ENCODE measurements around the gene IL36B.

DNA sequence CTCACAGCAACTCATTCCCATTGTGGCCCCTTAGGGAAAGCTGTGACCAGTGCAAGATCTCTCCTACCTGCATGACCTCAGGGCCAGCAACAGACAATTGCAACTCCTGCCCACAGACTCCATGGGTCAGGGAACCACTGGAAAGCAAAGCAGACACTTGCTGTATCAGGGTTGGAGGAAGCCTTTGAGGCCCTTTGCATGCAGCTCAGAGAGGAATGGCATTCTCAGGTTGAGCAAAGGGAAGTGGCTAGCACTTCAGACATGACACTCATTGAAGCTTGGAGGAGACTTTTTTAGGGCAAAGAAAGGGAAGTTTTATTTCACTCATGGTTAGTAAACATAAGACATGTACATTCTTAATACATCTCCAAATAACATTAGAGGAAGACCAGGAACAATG, 37.2 kb upstream of the IL36B start:
- TF ChIP-seq, protein P1, sequence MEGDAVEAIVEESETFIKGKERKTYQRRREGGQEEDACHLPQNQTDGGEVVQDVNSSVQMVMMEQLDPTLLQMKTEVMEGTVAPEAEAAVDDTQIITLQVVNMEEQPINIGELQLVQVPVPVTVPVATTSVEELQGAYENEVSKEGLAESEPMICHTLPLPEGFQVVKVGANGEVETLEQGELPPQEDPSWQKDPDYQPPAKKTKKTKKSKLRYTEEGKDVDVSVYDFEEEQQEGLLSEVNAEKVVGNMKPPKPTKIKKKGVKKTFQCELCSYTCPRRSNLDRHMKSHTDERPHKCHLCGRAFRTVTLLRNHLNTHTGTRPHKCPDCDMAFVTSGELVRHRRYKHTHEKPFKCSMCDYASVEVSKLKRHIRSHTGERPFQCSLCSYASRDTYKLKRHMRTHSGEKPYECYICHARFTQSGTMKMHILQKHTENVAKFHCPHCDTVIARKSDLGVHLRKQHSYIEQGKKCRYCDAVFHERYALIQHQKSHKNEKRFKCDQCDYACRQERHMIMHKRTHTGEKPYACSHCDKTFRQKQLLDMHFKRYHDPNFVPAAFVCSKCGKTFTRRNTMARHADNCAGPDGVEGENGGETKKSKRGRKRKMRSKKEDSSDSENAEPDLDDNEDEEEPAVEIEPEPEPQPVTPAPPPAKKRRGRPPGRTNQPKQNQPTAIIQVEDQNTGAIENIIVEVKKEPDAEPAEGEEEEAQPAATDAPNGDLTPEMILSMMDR (optimal IDR thresholded peaks at IDR 0.05 in 1 of 3, IDR thresholded peaks at IDR 0.05 in 1 of 3, conservative IDR thresholded peaks at IDR 0.05 in 1 of 3; ENCODE audit: extremely low read depth in 1 of 3, insufficient read depth in 2 of 3, low read length in 3 of 3): no peak
- TF ChIP-seq EZH2 (IDR thresholded peaks at IDR 0.05; ENCODE audit: low read length): no peak
